Activated CD8-positive, alpha-beta memory T cell treated with anti-CD3 and anti-CD28 coated beads, Interleukin-2, amount 50 U/mL, for 48 hours (primary cell): ENCODE data around the gene SPATA19.

ENCODE experiments used
- DNase-seq: peaks from one replicate; pipeline ENCODE4 v3.0.0-alpha.2; 2020

SPATA19 gene

GRCh38 chr11:133835593-133836548 is 9.4 kb downstream of the SPATA19 start:
- DNase-seq, result no peak

GRCh38 chr11:133834682-133835592 is 10.4 kb downstream of the SPATA19 start:
- peak; percentile 70 for DNase-seq

- DNase-seq, result no peak
Observed at GRCh38 chr11:133833898-133834681, 11.2 kb downstream of the SPATA19 start.

GRCh38 chr11:133832991-133833897 is 12.1 kb downstream of the SPATA19 start:
- DNase-seq, result no peak

- no peak for DNase-seq
Observed at GRCh38 chr11:133832096-133832990, 13.0 kb downstream of the SPATA19 start.

- DNase-seq, result no peak
Observed at GRCh38 chr11:133830931-133831907, 14.1 kb downstream of the SPATA19 start.

- no peak for DNase-seq
Observed at GRCh38 chr11:133829566-133829965, 15.7 kb downstream of the SPATA19 start.

GRCh38 chr11:133828871-133829270 is 16.4 kb downstream of the SPATA19 start:
- no peak for DNase-seq

GRCh38 chr11:133827556-133827955 is 17.8 kb downstream of the SPATA19 start:
- DNase-seq, result no peak

GRCh38 chr11:133826866-133827265 is 18.4 kb downstream of the SPATA19 start:
- no peak for DNase-seq

GRCh38 chr11:133825666-133826065 is 19.6 kb downstream of the SPATA19 start:
- no peak for DNase-seq

- no peak for DNase-seq
Observed at GRCh38 chr11:133825156-133825555, 20.2 kb downstream of the SPATA19 start.

GRCh38 chr11:133824593-133824992 is 20.7 kb downstream of the SPATA19 start:
- no peak for DNase-seq

- DNase-seq, result no peak
Observed at GRCh38 chr11:133823614-133824013, 21.7 kb downstream of the SPATA19 start.

GRCh38 chr11:133823211-133823610 is 22.1 kb downstream of the SPATA19 start:
- no peak for DNase-seq

- no peak for DNase-seq
Observed at GRCh38 chr11:133821776-133822175, 23.5 kb downstream of the SPATA19 start.

GRCh38 chr11:133819746-133820315 is 25.5 kb downstream of the SPATA19 start:
- DNase-seq, result no peak

- no peak for DNase-seq
Observed at GRCh38 chr11:133819114-133819513, 26.2 kb downstream of the SPATA19 start.

- DNase-seq, result no peak
Observed at GRCh38 chr11:133818302-133818701, 27.0 kb downstream of the SPATA19 start.
